Astrocyte (in vitro differentiated cells and primary cell): ENCODE data around the gene HAPLN2. TPM values are rescaled to one million over a fixed set of nuclear protein-coding genes. Genes with fewer than 3 reads are reported as not detected.

Source experiments
- DNase-seq: peaks from one replicate; pipeline ENCODE4 v3.0.0-alpha.2; 2010; ENCODE audit warnings: low read depth
- FAIRE-seq: peaks from 2 replicates; lab custom pipeline; 2011; peaks lifted over from hg19 to GRCh38; lab: Jason Lieb, UNC
- H2AFZ ChIP-seq: 2 replicates; pipeline ENCODE4 v1.6.0; 2012; ENCODE audit warnings: low read depth, low read length, inconsistent platforms
- H3K27ac ChIP-seq: 2 replicates; pipeline ENCODE4 v1.5.1; 2011; ENCODE audit warnings: low read depth, low read length, inconsistent platforms
- H3K27me3 ChIP-seq: 2 replicates; pipeline ENCODE4 v1.6.0; 2011; ENCODE audit warnings: low read length, inconsistent platforms; ENCODE audit not compliant: insufficient read depth
- H3K36me3 ChIP-seq: 2 replicates; pipeline ENCODE4 v1.5.1; 2011; ENCODE audit warnings: low read length, inconsistent platforms; ENCODE audit not compliant: insufficient read depth
- H3K4me1 ChIP-seq: 2 replicates; pipeline ENCODE4 v1.5.1; 2011; ENCODE audit warnings: low read length, inconsistent platforms; ENCODE audit not compliant: insufficient read depth
- H3K4me2 ChIP-seq: 2 replicates; pipeline ENCODE4 v1.6.0; 2012; ENCODE audit warnings: low read length, inconsistent platforms
- H3K4me3 ChIP-seq: 2 replicates; pipeline ENCODE4 v1.5.1; 2011; ENCODE audit warnings: low read depth, mild to moderate bottlenecking, low read length, inconsistent platforms; ENCODE audit not compliant: insufficient read depth
- H3K79me2 ChIP-seq: 2 replicates; pipeline ENCODE4 v1.6.0; 2012; ENCODE audit warnings: mild to moderate bottlenecking, low read length, inconsistent platforms; ENCODE audit not compliant: insufficient read depth
- H3K9ac ChIP-seq: 2 replicates; pipeline ENCODE4 v1.6.0; 2012; ENCODE audit warnings: mild to moderate bottlenecking, low read length, inconsistent platforms
- H3K9me3 ChIP-seq: 2 replicates; pipeline ENCODE4 v1.5.1; 2012; ENCODE audit warnings: low read depth, mild to moderate bottlenecking, low read length, inconsistent platforms; ENCODE audit not compliant: insufficient read depth
- H4K20me1 ChIP-seq: 2 replicates; pipeline ENCODE4 v1.6.0; 2012; ENCODE audit warnings: low read length, inconsistent platforms; ENCODE audit not compliant: insufficient read depth
- H3K27ac Mint-ChIP-seq: one replicate; pipeline ENCODE4 v1.8.0; 2021; ENCODE audit warnings: mild to moderate bottlenecking, mixed read lengths; ENCODE audit not compliant: unreplicated experiment
- H3K27me3 Mint-ChIP-seq: one replicate; pipeline ENCODE4 v1.8.0; 2021; ENCODE audit warnings: low read depth, mixed read lengths; ENCODE audit not compliant: unreplicated experiment
- H3K36me3 Mint-ChIP-seq: one replicate; pipeline ENCODE4 v1.8.0; 2021; ENCODE audit warnings: low read depth, mixed read lengths; ENCODE audit not compliant: unreplicated experiment
- H3K4me1 Mint-ChIP-seq: one replicate; pipeline ENCODE4 v1.8.0; 2021; ENCODE audit warnings: low read depth, mixed read lengths; ENCODE audit not compliant: unreplicated experiment
- H3K4me3 Mint-ChIP-seq: one replicate; pipeline ENCODE4 v1.8.0; 2021; ENCODE audit warnings: mild to moderate bottlenecking, moderate library complexity, mixed read lengths; ENCODE audit not compliant: unreplicated experiment
- H3K9me3 Mint-ChIP-seq: one replicate; pipeline ENCODE4 v1.8.0; 2021; ENCODE audit warnings: mild to moderate bottlenecking, mixed read lengths; ENCODE audit not compliant: unreplicated experiment
- EZH2 ChIP-seq: IDR thresholded peaks from 2 replicates; pipeline ENCODE4 v1.6.1; 2012; ENCODE audit warnings: mild to moderate bottlenecking, low read length, inconsistent platforms; ENCODE audit not compliant: insufficient read depth
- total RNA-seq: library from RNA; stranded (reverse); gene quantifications from 2 replicates; pipeline ENCODE4 v1.2.1, GENCODE V29; 2021
- TF ChIP-seq, protein P1 (sequence below): IDR thresholded peaks from 2 replicates; pipeline ENCODE4 v1.5.1; 2011; ENCODE audit warnings: low read depth, mild to moderate bottlenecking, inconsistent platforms, low read length, moderate library complexity; ENCODE audit not compliant: insufficient read depth

Gene HAPLN2
- total RNA-seq, 1 donor from 2014 or later = not detected

DNA sequence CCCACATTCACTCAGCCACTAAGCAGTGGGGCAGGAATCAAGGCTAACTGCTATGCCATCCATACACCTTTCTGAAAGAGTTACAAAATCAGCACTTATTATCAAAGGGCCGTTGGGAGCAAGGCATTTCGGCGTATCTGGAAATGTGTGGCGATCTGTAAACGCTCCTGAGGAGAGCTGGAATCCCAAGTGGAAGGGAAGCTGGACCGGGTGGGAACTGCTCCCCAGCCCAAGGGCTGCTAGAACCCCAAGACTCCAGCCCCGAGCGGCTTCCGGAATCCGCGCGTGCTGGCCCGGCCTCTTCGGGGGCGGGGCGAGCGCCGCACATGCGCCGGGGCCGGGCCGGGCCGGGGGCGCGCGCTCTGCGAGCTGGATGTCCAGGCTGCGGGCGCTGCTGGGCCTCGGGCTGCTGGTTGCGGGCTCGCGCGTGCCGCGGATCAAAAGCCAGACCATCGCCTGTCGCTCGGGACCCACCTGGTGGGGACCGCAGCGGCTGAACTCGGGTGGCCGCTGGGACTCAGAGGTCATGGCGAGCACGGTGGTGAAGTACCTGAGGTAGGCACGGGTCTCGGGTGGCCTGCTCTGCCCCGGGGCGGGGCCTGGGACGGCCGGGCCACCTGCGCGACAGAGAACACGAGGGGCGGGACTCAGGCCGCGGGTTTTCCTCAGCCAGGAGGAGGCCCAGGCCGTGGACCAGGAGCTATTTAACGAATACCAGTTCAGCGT, 27.6 kb upstream of the HAPLN2 start, which contains the start of gene NAXE:
Gene NAXE (plus strand): TSS at position 345 of the 726 bp plus-strand sequence. CDS start 29 bp downstream, at position 374.
- Mint-ChIP-seq H3K4me1 (peaks cover 3% of the 10 kb centered on the region), H3K27me3 (no peaks in the 10 kb centered on the region), H3K4me3 (peak within 1 kb of the TSS; percentile 84), H3K27ac (peak within 1 kb of the TSS; percentile 77), H3K9me3 (peaks cover 2% of the 10 kb centered on the region), H3K36me3 (peaks cover 9% of the 10 kb centered on the region)
- H3K79me2 ChIP-seq = peaks cover 9% of the 10 kb centered on the region
- peak within 1 kb of the TSS; percentile 91 for H3K4me2 ChIP-seq
- H4K20me1 ChIP-seq = peaks cover 15% of the 10 kb centered on the region
- H2AFZ ChIP-seq = peak within 1 kb of the TSS; percentile 87
- peak within 1 kb of the TSS; percentile 48 for H3K27ac ChIP-seq
- H3K9me3 ChIP-seq = no peaks in the 10 kb centered on the region
- peaks cover 12% of the 10 kb centered on the region for H3K4me1 ChIP-seq
- no peaks in the 10 kb centered on the region for H3K27me3 ChIP-seq
- TF ChIP-seq, protein P1, sequence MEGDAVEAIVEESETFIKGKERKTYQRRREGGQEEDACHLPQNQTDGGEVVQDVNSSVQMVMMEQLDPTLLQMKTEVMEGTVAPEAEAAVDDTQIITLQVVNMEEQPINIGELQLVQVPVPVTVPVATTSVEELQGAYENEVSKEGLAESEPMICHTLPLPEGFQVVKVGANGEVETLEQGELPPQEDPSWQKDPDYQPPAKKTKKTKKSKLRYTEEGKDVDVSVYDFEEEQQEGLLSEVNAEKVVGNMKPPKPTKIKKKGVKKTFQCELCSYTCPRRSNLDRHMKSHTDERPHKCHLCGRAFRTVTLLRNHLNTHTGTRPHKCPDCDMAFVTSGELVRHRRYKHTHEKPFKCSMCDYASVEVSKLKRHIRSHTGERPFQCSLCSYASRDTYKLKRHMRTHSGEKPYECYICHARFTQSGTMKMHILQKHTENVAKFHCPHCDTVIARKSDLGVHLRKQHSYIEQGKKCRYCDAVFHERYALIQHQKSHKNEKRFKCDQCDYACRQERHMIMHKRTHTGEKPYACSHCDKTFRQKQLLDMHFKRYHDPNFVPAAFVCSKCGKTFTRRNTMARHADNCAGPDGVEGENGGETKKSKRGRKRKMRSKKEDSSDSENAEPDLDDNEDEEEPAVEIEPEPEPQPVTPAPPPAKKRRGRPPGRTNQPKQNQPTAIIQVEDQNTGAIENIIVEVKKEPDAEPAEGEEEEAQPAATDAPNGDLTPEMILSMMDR = no peak
- TF ChIP-seq EZH2 = no peak
- DNase-seq (peak; percentile 31), FAIRE-seq (no peak)
- peaks cover 15% of the 10 kb centered on the region for H3K36me3 ChIP-seq
- peak within 1 kb of the TSS; percentile 91 for H3K9ac ChIP-seq
- peak within 1 kb of the TSS; percentile 61 for H3K4me3 ChIP-seq

DNA sequence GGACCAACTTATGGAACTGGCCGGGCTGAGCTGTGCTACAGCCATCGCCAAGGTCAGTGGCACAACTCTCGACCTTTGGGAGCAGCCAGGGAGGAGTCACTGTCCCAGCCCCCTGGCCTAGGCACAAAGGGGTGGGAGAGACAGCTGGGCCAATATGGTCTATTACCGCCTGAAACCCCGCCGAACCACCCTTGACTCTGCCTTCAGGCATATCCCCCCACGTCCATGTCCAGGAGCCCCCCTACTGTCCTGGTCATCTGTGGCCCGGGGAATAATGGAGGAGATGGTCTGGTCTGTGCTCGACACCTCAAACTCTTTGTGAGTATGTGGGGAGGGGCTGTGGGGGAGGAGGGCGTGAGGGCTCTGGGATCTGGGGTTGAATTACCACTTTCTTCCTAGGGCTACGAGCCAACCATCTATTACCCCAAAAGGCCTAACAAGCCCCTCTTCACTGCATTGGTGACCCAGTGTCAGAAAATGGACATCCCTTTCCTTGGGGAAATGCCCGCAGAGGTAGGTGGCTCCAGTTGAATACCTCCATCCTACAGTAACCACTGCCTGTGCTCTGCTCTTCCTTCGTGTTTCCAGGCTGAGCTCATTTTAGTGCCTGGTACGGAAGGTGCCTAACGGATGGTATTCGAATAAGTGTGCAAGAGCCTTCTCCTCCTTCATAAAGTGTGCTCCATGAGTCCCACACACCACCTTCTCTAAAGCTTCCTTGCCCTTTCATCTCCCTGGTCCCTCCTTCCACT, 26.9 kb upstream of the HAPLN2 start:
- peaks cover 23% of the 10 kb centered on the region for H3K36me3 ChIP-seq
- H3K27ac Mint-ChIP-seq = no peak overlapping the region
- peaks cover 3% of the 10 kb centered on the region for H3K4me1 Mint-ChIP-seq
- peak overlapping the region; percentile 91 for H3K9ac ChIP-seq
- peak overlapping the region; percentile 87 for H2AFZ ChIP-seq
- H3K9me3 ChIP-seq = no peaks in the 10 kb centered on the region
- H3K4me3 ChIP-seq = peak overlapping the region; percentile 61
- TF ChIP-seq, protein P1 = no peak
- no peak for TF ChIP-seq EZH2
- peak overlapping the region; percentile 91 for H3K4me2 ChIP-seq
- no peak for DNase-seq
- H3K79me2 ChIP-seq = peaks cover 10% of the 10 kb centered on the region
- H3K4me1 ChIP-seq = peaks cover 12% of the 10 kb centered on the region
- peaks cover 2% of the 10 kb centered on the region for H3K9me3 Mint-ChIP-seq
- H3K27ac ChIP-seq = peak overlapping the region; percentile 48
- no peaks in the 10 kb centered on the region for H3K27me3 ChIP-seq
- no peak for FAIRE-seq
- no peaks in the 10 kb centered on the region for H3K27me3 Mint-ChIP-seq
- H4K20me1 ChIP-seq = peaks cover 19% of the 10 kb centered on the region
- H3K4me3 Mint-ChIP-seq = peak overlapping the region; percentile 84
- peaks cover 13% of the 10 kb centered on the region for H3K36me3 Mint-ChIP-seq
